GM13977 (cell line): ENCODE results near the gene METTL1.

Experiments used
- DNase-seq: peaks from one replicate; pipeline ENCODE4 v3.0.0; 2012; ENCODE audit warnings: low spot score
- CTCF ChIP-seq: IDR thresholded peaks from 2 replicates; pipeline ENCODE4 v1.5.1; 2012; ENCODE audit warnings: mild to moderate bottlenecking, control low read depth; ENCODE audit not compliant: insufficient read depth; ENCODE audit errors: extremely low read depth, missing control alignments
- in situ Hi-C: fragments of 300-500 bp; cut with MboI; formaldehyde crosslinking; loops from one replicate; pipeline ENCODE4 v1.12.0; 2022; ENCODE audit warnings: low sequenced_read_pairs, low pct_unique_long_range_greater_than_20kb, mixed read lengths, inconsistent platforms; ENCODE audit not compliant: unreplicated experiment

The METTL1 gene

GRCh38 chr12:57751432-57751787 is 20.5 kb downstream of the METTL1 start:
- DNase-seq = no peak
- no peak for TF ChIP-seq CTCF
- in situ Hi-C loops = no loop called here

GRCh38 chr12:57750561-57751431 is 21.1 kb downstream of the METTL1 start:
- no peak for DNase-seq
- no peak for TF ChIP-seq CTCF
- in situ Hi-C loops = no loop called here

GRCh38 chr12:57749061-57749460 is 22.8 kb downstream of the METTL1 start:
- in situ Hi-C loops = no loop called here

GRCh38 chr12:57746025-57746424 is 25.9 kb downstream of the METTL1 start:
- no peak for DNase-seq
- TF ChIP-seq CTCF = no peak
- in situ Hi-C loops = no loop called here

More at GRCh38 chr12:57749061-57749460, 22.8 kb downstream of the METTL1 start:
- TF ChIP-seq CTCF = no peak
- DNase-seq = no peak

GRCh38 chr12:57745485-57745881 is 26.4 kb downstream of the METTL1 start:
- in situ Hi-C loops = no loop called here
- no peak for TF ChIP-seq CTCF
- DNase-seq = no peak

GRCh38 chr12:57744777-57745484 is 27.0 kb downstream of the METTL1 start, which contains the start of gene TSPAN31:
Gene TSPAN31, plus strand, starts transcription at chr12:57745039. Its CDS starts 116 bp downstream, at chr12:57745155.
- no peak for TF ChIP-seq CTCF
- peak; percentile 94 for DNase-seq
- in situ Hi-C loops = no loop called here
